SU-DHL-6 (cell line): ENCODE results near the gene LRP1B.

ENCODE experiments used
- H2AFZ ChIP-seq: fragments of 200-600 bp; sonication (generic); 2 replicates; pipeline ENCODE4 v1.6.1; 2014; ENCODE audit warnings: low read depth, mild to moderate bottlenecking, moderate library complexity, mixed read lengths, antibody characterized with exemption, low read length; ENCODE audit not compliant: severe bottlenecking
- H3F3A ChIP-seq: fragments of 200-600 bp; shearing (Covaris generic); 2 replicates; pipeline ENCODE4 v1.6.0; 2016; ENCODE audit warnings: antibody characterized with exemption, mild to moderate bottlenecking; ENCODE audit not compliant: insufficient read depth
- H3K27ac ChIP-seq: fragments of 200-600 bp; sonication (generic); 2 replicates; pipeline ENCODE4 v1.5.1; 2016; ENCODE audit warnings: low read depth, mild to moderate bottlenecking, low read length, moderate library complexity, mixed read lengths
- H3K27me3 ChIP-seq: fragments of 200-600 bp; sonication (generic), shearing (Covaris generic); 2 replicates; pipeline ENCODE4 v1.6.0; 2014; ENCODE audit warnings: mild to moderate bottlenecking, low read length
- H3K36me3 ChIP-seq: fragments of 200-600 bp; sonication (generic); 2 replicates; pipeline ENCODE4 v1.6.1; 2014; ENCODE audit warnings: mild to moderate bottlenecking, low read length, mixed read lengths
- H3K4me2 ChIP-seq: fragments of 300-600, 200-600 bp; shearing (Covaris generic), sonication (generic); 2 replicates; pipeline ENCODE4 v1.6.0; 2014; ENCODE audit warnings: low read length, low read depth, mild to moderate bottlenecking; ENCODE audit not compliant: poor library complexity, severe bottlenecking
- H3K4me3 ChIP-seq: fragments of 200-600 bp; sonication (generic); 2 replicates; pipeline ENCODE4 v1.5.1; 2014; ENCODE audit warnings: antibody characterized with exemption, low read length, mild to moderate bottlenecking, mixed read lengths; ENCODE audit not compliant: insufficient read depth, poor library complexity, severe bottlenecking
- H3K79me2 ChIP-seq: fragments of 200-600 bp; sonication (generic); 2 replicates; pipeline ENCODE4 v1.6.1; 2014; ENCODE audit warnings: mild to moderate bottlenecking, low read length, moderate library complexity; ENCODE audit not compliant: insufficient read depth
- H3K9ac ChIP-seq: fragments of 200-600 bp; sonication (generic); 2 replicates; pipeline ENCODE4 v1.7.0; 2014; ENCODE audit warnings: mild to moderate bottlenecking, low read length
- H3K9me2 ChIP-seq: fragments of 200-600 bp; sonication (generic); replicated peaks from 2 replicates; pipeline ENCODE4 v1.6.1; 2014; ENCODE audit warnings: low read length; ENCODE audit not compliant: insufficient read depth
- H3K9me3 ChIP-seq: fragments of 200-600 bp; sonication (generic); 2 replicates; pipeline ENCODE4 v1.6.1; 2014; ENCODE audit warnings: low read length, mixed read lengths; ENCODE audit not compliant: insufficient read depth
- H4K20me1 ChIP-seq: fragments of 200-600 bp; sonication (generic); 2 replicates; pipeline ENCODE4 v1.6.1; 2014; ENCODE audit warnings: low read depth, mild to moderate bottlenecking, antibody characterized with exemption, low read length, moderate library complexity, mixed read lengths
- EZH2phosphoT487 ChIP-seq: fragments of 200-600 bp; sonication (generic), shearing (Covaris generic); conservative IDR thresholded peaks from 2 replicates; pipeline ENCODE4 v1.6.1; 2018; ENCODE audit warnings: mild to moderate bottlenecking, antibody characterized with exemption, low read length, moderate library complexity, mixed read lengths
- TF ChIP-seq, protein P1 (sequence below): fragments of 200-600 bp; sonication (generic); IDR thresholded peaks from one replicate; pipeline ENCODE4 v1.5.1; 2017; ENCODE audit warnings: antibody characterized with exemption, mild to moderate bottlenecking, low read length, moderate library complexity; ENCODE audit not compliant: insufficient read depth, poor library complexity, severe bottlenecking

LRP1B gene

DNA sequence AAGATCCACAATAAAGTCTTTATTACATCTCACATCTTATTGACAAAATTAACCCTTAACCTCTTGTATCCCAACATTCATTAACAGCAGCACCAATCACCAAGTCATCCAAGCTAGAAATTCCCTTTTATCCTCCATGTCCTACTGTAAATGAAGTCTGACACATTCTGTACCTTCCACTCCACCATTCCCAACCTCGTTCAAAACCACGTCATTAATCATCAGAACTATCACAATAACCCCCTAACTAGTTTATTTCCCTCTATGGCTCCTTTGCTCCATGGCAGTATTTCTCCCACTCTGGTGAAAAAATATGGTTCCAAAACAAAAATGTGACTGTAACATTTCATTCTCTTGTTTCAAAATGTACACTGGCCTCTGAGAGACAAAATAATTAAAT, 1626.2 kb downstream of the LRP1B start:
- Histone ChIP-seq H3F3A (no peaks in the 10 kb centered on the region), H3K9me2 (0 out of 2 replicates have a peak, but pooled peaks cover 3% of the 10 kb centered on the region), H3K4me3 (no peak overlapping the region), H3K9ac (no peak overlapping the region), H3K27me3 (no peaks in the 10 kb centered on the region), H2AFZ (no peak overlapping the region), H3K27ac (no peak overlapping the region), H3K4me2 (no peak overlapping the region), H3K9me3 (no peaks in the 10 kb centered on the region), H4K20me1 (no peaks in the 10 kb centered on the region), H3K36me3 (no peaks in the 10 kb centered on the region), H3K79me2 (no peaks in the 10 kb centered on the region)
- TF ChIP-seq EZH2phosphoT487, result no peak
- TF ChIP-seq, protein P1, sequence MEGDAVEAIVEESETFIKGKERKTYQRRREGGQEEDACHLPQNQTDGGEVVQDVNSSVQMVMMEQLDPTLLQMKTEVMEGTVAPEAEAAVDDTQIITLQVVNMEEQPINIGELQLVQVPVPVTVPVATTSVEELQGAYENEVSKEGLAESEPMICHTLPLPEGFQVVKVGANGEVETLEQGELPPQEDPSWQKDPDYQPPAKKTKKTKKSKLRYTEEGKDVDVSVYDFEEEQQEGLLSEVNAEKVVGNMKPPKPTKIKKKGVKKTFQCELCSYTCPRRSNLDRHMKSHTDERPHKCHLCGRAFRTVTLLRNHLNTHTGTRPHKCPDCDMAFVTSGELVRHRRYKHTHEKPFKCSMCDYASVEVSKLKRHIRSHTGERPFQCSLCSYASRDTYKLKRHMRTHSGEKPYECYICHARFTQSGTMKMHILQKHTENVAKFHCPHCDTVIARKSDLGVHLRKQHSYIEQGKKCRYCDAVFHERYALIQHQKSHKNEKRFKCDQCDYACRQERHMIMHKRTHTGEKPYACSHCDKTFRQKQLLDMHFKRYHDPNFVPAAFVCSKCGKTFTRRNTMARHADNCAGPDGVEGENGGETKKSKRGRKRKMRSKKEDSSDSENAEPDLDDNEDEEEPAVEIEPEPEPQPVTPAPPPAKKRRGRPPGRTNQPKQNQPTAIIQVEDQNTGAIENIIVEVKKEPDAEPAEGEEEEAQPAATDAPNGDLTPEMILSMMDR, result no peak

GRCh38 chr2:140502951-140503630, 1627.7 kb downstream of the LRP1B start:
- H3K4me3 ChIP-seq, result no peak overlapping the region

DNA sequence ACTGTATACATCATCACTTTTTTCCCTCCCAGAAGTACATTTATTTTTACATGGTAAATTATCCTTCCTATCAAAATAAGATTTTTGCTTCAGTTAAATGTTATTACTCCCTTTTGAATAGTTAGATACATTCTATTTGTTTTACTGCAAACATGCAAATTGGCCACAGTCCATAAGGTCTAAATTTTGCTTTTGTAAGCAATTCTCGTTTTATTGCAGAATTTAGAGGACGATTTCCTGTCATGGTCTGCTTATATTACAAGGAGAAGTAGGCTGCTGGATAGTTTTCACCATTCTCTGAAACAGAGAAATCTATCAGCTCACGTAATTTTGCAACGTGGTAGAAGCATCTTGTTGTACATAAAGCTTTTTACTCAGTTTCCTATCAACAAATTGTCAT, 1632.5 kb downstream of the LRP1B start:
- H3K9ac ChIP-seq, result no peak overlapping the region
- no peaks in the 10 kb centered on the region for H3F3A ChIP-seq
- no peaks in the 10 kb centered on the region for H3K36me3 ChIP-seq
- H3K4me2 ChIP-seq, result no peak overlapping the region
- H3K27ac ChIP-seq, result no peak overlapping the region
- no peaks in the 10 kb centered on the region for H4K20me1 ChIP-seq
- H3K9me3 ChIP-seq, result no peaks in the 10 kb centered on the region
- H3K79me2 ChIP-seq, result no peaks in the 10 kb centered on the region
- H3K9me2 ChIP-seq, result no peaks in the 10 kb centered on the region
- no peak overlapping the region for H2AFZ ChIP-seq
- no peak for TF ChIP-seq EZH2phosphoT487
- TF ChIP-seq, protein P1, result no peak
- H3K27me3 ChIP-seq, result no peaks in the 10 kb centered on the region
- no peak overlapping the region for H3K4me3 ChIP-seq

More at GRCh38 chr2:140502951-140503630, 1627.7 kb downstream of the LRP1B start:
- no peak overlapping the region for H2AFZ ChIP-seq
- H3K27me3 ChIP-seq, result no peaks in the 10 kb centered on the region
- H3K4me2 ChIP-seq, result no peak overlapping the region
- no peaks in the 10 kb centered on the region for H3K36me3 ChIP-seq
- H3K9ac ChIP-seq, result no peak overlapping the region
- H3K79me2 ChIP-seq, result no peaks in the 10 kb centered on the region
- H3F3A ChIP-seq, result no peaks in the 10 kb centered on the region
- H3K9me3 ChIP-seq, result no peaks in the 10 kb centered on the region
- no peak for TF ChIP-seq EZH2phosphoT487
- TF ChIP-seq, protein P1, result no peak
- no peak overlapping the region for H3K27ac ChIP-seq
- H3K9me2 ChIP-seq, result 0 out of 2 replicates have a peak, but pooled peaks cover 3% of the 10 kb centered on the region
- no peaks in the 10 kb centered on the region for H4K20me1 ChIP-seq
